ENCODE results near the gene SLC25A31.

Gene SLC25A31

DNA sequence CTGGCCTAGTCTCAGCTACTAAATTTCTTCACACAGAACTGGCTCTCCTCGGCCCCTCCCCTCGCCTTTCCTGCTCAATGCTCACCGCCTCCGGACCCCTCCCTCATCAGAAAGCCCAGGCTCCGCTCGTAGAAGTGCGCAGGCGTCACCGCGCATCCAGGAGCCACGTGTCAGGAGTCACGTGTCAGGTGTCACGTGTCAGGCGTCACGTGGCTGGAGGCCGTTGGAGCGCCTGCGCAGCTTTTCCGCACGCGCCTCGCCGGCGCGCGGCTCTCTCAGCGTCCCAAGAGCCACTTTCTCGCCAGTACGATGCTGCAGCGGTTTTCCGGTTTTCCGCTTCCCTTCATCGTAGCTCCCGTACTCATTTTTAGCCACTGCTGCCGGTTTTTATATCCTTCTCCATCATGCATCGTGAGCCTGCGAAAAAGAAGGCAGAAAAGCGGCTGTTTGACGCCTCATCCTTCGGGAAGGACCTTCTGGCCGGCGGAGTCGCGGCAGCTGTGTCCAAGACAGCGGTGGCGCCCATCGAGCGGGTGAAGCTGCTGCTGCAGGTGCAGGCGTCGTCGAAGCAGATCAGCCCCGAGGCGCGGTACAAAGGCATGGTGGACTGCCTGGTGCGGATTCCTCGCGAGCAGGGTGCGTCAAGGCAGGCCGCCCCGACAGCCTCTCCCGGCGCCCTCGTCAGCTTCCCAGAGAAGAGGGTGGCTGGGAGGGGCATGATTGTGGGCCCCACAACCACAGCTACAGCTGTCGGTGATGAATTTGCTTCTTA lies at the start of gene SLC25A31:
Gene SLC25A31 (plus strand): TSS at position 259 of the 772 bp plus-strand sequence. CDS start 146 bp downstream, at position 405.
- DNase-seq, result no peak

- no peak for DNase-seq
Observed at GRCh38 chr4:127685292-127685691, 44.9 kb upstream of the SLC25A31 start.

DNA sequence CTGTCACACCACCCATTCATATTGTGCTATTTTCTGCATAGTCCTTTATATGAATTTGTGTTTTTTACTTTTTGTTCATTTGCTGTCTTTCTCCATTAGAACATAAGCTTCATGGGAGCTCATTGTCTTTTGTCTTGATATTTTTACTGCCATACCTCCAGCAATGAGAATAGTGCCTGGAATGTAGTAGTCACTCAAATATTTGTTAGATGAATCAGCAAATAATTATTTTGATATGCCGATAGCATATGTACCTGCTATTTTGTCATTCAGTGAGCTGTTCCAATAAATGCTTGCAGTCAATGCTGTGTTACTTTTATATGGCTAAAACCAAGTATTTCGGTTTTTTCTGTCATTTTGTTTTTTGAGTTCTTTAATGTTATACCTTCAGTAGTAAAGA lies 43.5 kb upstream of the SLC25A31 start:
- DNase-seq, result no peak

- DNase-seq, result no peak
Observed at GRCh38 chr4:127687580-127687979, 42.6 kb upstream of the SLC25A31 start.

DNA sequence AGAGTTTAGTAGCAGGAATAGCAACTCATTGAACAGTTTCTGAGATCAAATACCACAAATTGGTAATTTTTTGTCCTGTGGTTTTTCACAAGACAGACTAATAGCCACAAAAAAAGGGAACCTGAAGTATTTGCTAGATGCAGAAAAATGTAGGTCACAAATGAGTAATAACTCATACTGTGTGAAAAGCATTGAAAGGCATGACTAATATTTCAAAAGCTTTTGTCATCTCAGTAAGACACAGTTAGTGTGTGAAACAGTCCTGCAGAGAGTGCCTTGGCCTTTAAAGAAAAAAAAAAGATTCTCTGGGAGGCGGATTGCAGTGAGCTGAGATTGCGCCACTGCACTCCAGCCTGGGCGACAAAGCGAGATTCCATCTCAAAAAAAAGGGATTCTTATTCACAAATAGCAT lies 31.4 kb upstream of the SLC25A31 start:
- DNase-seq, result no peak

DNA sequence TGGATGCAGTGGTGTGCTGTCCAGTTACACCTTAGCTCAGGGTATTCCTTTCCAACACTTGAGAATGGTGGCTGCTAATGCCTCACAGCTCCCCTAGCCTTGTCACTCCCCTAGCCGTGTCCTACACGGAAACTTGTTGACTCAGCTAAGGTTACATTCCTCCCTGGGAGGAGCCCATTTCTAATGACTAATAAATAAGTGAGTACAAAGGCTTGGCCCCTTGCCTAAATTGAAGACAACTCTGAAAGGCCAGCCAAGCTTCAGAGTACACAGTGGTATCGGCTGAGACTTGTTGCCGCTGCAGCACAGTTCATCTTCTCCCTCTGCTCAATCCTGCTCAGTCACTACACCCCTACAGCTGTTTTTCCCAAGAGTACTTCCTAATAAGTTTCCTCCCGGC lies 21.2 kb upstream of the SLC25A31 start:
- no peak for DNase-seq

DNA sequence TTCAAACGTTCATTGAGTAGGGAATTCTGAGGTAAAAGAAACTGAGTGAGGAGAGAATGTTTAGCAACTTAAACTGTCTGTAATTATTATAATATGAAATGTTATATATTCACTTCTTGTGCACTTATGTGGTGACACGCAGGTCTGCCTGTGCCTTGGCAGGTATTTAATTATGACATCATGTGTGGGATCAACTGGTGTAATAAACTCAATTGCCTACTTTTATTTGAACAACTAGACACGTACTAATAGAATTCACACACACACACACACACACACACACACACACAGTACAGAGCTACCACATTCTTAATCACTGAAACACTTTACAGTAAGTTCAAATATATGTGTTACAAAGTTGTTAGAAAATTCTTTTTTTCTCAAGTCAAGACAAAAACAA lies 20.7 kb upstream of the SLC25A31 start:
- no peak for DNase-seq

DNA sequence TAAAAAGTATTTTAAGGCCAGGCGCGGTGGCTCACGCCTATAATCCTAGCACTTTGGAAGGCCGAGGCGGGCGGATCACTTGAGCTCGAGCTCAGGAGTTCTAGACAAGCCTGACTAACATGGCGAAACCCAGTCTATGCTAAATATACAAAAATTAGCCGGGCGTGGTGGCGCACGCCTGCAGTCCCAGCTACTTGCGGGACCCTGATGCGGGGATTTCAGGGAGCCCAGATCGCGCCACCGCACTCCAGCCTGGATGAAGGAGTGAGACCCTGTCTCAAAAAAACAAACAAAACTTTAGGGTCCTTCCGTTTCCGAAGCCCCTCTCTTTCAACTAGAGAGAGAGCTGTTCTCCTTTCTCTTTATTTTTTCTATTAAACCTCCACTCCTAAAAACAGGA lies 1.2 kb downstream of the SLC25A31 start:
- no peak for DNase-seq

DNA sequence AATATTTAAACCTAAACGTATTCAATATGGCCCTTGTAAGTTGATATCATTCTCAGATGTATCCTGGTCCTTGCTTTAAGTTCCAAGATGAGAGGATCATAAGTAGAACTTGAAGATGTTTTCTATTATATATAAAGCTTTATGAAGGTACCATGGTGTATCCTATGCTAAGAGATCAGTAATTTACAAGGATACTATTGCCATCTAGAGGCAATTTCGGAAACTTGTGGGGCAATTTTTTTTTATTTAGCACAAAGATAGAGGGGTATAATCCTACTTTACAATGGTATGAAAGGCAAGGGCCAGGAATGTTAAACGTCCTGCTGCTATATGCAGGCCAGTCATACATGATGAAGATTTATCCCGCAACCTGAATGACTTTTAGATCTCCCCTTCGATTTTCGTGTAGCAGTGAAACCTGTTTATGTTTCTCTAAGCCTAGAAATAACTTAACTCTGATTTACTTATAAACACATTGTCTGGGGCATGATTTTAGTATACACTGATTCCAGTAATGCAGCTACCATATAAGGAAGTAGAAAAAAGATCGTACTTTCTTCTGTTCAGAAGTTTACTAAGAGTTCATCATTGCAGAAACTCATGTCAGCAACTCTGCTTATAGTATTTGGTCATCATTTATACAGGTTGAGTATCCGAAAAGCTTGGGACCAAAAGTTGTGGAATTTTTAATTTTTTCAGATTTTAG lies 2.6 kb downstream of the SLC25A31 start:
- DNase-seq, result peak; percentile 7 to 37

- no peak for DNase-seq
Observed at GRCh38 chr4:127734976-127735375, 4.8 kb downstream of the SLC25A31 start.

- DNase-seq, result no peak
Observed at GRCh38 chr4:127737295-127737694, 7.1 kb downstream of the SLC25A31 start.

DNA sequence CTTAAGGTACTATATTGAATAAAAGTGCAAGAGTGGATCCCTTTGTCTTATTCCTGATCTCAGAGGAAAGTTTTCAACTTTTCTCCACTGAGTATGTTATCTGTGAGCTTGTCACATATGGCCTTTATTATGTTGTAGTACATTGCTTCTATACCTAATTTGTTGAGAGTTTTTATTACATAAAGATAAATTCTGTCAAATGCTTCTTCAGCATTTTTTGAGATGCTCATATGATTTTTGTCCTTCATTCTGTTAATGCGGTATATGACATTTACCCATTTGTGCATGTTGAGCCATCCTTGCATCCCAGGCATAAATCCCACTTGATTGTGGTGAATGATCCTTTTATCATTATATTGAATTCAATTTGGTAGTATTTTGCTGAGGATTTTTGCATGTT lies 11.0 kb downstream of the SLC25A31 start:
- no peak for DNase-seq

- DNase-seq, result no peak
Observed at GRCh38 chr4:127747883-127748282, 17.7 kb downstream of the SLC25A31 start.

- no peak for DNase-seq
Observed at GRCh38 chr4:127748957-127749356, 18.8 kb downstream of the SLC25A31 start.

- DNase-seq, result no peak
Observed at GRCh38 chr4:127756906-127757305, 26.7 kb downstream of the SLC25A31 start.

DNA sequence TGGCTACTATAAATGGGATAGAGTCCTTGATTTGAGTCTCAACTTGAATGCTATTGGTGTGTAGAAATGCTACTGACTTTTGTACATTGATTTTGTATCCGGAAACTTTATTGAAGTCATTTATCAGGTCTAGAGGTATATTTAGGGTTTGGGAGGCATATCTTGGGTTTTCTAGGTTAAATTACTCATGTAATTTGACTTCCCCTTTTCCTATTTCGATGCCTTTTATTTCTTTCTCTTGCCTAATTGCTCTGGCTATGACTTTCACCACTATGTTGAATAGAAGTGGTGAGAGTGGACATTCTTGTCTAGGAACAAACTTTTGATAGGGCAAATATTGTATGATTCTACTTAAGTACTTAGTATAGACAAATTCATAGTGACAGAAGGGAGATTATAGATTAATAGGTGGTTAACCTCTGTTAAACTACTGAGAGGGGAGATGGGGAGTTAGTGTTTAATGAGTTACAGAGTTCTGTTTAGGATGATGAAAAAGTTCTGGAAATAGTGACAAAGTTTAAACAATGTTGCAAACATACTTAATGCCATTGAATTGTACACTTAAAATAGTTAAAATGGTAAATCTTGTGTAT lies 29.1 kb downstream of the SLC25A31 start:
- DNase-seq, result no peak

DNA sequence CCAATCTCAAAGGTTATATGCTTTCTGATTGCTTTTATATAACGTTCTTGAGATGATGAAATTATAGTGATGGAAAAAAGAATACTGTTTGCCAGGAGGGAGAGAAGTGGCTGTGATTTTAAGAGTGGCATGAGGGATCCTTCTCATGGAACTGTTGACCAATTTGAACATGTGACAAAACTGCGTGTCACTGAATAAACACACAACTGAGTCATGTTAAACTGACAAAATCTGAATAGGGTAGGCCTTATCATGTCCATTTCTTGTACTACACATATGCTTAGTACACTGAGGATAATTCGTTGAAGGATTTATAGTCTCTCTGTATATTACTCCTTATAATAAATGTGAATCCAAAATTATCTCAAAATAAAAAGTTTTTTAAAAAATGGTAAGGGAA lies 29.7 kb downstream of the SLC25A31 start:
- DNase-seq, result no peak

DNA sequence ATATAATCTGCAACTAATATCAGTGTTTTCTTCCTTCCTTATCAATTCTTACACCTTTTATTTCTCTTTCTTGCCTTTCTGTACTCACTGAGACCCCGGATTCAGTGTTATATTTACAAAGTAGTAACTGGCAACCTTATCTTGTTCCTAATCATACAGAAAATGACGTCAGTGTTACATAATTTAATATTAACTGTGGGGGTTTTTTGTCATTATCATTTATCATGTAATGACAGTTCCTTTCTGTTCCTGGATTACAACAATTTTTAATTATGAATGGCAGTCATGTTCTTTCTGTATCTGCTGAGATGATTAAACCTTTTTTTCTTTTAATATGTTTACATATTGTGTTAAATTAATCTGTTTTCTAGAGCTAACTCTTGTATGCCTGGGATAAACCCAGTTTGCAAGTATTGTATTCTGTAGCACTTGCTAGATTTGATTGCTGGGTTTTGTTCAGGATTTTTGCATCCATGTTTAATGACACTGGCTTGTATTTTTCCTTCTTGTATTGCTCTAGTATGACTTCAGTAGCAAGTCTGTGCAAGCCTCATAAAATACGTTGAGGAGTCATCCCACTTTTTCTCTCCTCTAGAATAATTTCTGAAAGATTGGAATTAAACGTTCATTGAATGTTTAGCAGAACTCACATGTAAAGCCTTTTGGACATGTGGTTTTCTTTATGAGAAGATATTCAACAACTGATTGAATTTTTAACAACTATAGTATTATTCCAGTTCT lies 41.5 kb downstream of the SLC25A31 start:
- no peak for DNase-seq

GRCh38 chr4:127772769-127773671 lies 42.8 kb downstream of the SLC25A31 start:
- no peak for DNase-seq

DNA sequence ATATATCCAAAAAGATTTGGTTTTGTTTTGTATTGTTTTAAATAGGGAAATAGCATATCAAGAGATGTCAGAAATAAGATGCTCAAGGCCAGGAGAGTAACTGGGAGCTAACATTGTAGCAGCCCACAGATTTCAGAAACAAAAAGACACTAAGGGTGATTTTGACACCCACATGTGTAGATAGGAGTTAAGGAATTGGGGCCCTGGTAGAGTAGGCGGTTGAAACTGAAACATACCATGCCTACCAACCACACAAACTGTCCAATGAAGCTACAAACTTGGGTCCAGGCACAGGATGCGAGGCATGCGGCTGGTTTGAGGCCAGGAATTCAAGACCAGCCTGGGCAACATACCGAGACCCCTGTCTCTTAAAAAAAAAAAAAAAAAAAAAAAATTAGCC lies 45.6 kb downstream of the SLC25A31 start:
- no peak for DNase-seq

GRCh38 chr4:127776620-127777019 lies 46.4 kb downstream of the SLC25A31 start:
- no peak for DNase-seq

- DNase-seq, result no peak
Observed at GRCh38 chr4:127777487-127777886, 47.3 kb downstream of the SLC25A31 start.

All from NCI-H1930 (cell line).